NCI-H128 (cell line): ENCODE data around the gene RAB18.
"Not testable (repeated sequence)": the region's sequence is repeated elsewhere in the genome, so short reads cannot be mapped to it uniquely, and the experiment has no call there.

ENCODE experiments used
- DNase-seq: peaks from one replicate; lab custom pipeline; 2025; ENCODE audit not compliant: unreplicated experiment; lab: John Stamatoyannopoulos, UW

The RAB18 gene

DNA sequence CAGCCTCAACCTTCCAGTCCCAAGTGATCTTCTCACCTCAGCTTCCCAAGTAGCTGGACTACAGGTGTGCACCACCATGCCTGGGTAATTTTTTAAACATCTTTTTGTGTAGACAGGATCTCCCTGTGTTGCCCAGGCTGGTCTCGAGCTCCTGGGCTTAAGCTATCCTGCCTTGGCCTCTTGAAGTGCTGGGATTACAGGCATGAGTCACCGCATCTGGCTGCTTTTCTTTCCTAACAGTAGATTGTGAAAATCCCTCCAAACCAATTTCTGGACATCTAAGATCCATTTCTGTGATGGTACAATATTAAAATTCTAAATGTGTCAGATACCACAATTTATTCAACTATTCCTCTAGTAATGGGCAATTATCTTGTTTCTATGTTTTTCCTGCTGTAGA lies 38.7 kb downstream of the RAB18 start:
- DNase-seq = no peak

DNA sequence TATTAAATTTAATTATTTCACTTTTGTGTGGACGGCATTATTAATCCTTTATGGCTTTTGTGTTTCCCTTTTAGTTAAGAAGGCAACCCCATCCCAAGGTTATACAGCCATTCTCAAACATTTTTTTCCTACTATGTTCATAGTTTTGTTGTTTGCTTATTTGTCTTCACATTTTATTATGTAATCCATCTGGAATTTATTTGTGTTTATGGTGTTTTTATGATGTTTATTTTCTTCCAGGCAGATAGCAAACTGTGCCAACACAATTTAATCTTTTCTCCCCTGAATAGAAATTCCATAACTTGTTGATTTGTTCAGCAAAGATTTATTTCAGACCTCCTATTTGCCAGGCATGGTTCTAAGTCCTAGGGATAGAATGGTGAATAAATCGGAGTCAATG lies 42.9 kb downstream of the RAB18 start:
- DNase-seq = no peak

DNA sequence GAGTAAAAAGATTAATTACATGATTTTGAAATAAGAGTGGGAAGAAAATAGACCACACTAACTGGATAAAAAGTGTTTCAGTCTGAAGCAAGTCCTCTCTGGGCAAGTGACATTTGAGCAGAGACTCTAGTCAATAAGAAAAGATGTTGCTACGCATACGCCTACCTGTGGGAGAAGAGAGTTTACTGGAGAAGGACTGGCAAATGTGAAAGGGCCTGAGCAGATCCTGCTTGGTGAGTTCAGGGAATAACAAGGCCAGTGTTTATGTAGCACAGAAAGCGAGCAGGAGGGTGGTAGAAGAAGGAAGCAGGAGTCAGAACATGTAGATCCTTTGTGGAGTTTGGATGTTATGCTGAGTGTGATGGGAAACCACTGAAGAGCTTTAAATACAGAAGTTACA lies 43.4 kb downstream of the RAB18 start:
- no peak for DNase-seq

DNA sequence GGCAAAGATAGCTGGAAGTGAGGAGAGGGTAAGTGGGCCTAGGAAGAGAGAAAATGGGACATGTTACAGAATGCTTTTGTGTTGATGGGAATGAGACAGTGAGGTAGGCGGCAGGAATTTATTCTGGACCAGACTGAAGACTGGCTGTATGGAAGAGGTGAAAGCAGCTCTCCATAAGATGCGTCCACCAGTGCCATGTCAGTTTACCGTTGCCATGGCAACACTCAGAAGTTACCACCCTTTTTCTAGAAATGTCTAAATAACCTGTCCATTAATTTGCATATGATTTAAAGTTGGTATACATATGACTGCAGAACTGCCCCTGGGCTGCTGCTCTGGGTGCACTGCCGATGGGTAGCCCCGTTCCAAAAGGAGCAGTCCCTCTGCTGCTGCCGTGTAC lies 46.7 kb downstream of the RAB18 start:
- no peak for DNase-seq

DNA sequence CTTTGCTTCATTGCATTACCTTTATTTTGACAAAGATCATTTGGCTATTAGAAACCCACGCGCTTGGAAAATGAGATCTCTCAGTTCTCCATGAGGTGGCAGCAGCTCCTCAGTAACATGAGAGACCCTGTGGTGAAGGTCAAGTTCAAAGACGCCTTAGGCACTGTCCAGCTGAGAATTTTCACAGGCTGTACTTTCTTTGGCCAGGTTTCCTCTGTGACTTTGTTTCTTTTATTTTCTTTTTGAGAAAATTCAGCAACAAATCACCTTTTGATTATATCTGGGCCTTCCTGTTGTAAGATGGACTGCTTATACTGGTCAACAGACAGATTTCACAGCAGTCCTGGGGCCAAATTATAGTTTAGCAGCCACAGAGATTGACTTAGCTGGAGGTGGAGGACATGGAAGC lies 54.5 kb downstream of the RAB18 start:
- DNase-seq = no peak

DNA sequence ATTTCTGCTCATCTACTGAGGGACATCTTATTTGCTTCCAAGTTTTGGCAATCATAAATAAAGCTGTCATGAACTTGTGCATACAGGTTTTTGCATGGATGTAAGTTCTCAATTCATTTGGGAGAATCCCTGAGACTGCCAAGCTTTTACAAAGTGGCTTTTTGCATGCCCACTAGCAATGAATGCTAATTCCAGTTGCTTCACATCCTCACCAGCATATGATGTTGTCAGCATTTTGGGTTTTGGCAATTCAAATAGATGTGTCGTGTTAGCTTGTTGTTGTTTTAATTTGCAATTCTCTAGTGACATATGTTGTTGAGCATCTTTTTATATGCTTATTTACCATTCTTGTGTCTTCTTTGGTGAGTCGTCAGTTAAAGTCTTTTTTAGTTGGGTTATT lies 57.2 kb downstream of the RAB18 start:
- DNase-seq = no peak

DNA sequence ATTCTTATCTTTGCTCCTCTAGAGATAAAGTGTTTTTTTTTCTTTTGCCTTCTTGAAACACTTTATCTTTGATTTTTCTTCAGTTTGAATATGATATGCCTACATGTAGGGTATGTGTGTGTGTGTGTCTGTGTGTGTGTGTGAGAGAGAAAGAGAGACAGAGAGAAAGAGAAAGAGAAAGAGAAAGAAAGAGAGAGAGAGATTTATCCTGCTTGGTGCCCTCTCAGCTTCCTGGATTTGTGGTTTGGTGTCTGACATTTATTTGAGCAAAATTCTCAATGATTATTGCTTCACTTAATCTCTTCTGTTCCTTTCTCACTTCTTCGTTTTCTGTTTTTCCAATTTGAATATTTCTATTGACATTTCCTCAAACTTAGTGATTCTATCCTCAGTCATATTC lies 60.3 kb downstream of the RAB18 start:
- no peak for DNase-seq

DNA sequence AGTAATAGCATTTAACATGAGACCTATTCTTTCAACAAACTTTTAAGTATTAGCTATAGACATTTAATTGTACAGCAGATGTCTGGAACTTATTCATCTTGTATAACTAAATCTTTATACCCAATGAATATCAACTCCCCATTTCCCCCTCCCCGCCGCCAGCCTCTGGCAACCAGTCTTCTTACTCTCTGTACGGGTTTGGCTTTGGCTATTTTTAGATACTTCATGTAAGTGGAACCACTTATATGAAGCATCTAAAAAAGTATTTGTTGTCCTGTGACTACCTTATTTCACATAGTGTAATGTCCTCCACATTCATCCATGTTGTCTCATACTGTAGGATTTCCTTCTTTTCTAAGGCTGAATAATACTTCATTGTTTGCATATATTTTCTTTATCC lies 60.8 kb downstream of the RAB18 start:
- DNase-seq = no peak

DNA sequence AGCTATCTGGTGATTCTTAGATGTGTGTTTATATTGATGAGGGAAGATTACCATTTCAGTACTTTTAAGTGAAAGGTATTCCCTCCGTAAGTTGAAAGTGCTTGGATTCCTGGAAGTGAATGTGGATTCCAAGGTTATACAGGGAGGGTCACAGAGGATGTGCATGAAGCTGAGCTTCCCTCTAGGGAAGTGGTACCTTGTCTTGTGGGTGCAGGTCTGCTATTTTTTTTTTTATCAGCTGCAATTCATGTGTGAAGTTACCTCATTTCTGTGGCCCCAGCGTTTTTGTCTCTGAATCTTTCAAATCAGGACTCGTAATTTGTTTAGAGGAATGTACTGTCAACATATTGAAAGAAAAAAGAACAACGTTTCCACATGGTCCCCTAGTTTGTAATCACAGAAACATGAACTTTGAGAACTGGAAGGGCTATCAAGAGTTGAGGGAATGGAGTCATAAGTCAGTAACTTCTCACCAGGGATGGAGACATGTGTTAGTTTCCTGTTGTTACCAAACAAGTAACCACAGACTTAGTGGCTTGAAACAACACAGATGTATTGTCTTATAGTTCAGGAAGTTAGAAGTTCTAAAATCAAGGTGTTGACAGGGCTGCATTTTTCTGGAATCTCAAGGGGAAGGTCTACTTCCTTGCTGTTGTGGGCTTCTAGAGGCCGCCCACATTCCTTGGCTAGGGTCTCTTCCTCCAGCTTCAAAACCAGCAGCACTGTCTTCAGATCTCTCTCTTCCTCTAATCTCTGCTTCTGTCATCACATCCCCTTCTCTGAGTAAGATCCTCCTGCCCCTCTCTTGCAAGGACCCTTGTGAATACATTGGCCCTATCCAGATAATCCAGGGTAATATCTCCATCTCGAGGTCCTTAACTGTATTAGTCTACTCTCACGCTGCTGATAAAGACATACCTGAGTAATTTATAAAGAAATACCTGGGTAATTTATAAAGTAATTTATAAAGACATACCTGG lies 64.4 kb downstream of the RAB18 start:
- no peak for DNase-seq

DNA sequence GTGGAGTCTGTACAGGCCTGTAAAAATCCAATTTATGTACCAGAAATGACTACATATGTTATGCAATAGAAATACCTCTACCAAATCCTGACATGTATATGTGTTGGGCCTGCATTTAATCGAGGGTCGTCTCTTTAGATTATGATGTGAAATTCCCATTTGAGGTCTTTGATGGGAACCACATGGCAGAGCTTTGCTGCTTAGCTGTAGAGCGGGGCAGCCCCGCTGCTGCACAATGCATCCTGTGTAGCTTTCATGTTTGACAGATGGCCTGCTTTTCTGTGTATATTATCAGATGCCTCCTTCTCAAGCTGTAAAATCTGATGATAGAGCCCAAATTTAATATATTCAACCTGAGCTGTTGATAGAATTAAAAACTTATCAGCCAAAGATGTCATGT lies 65.8 kb downstream of the RAB18 start:
- DNase-seq = no peak

DNA sequence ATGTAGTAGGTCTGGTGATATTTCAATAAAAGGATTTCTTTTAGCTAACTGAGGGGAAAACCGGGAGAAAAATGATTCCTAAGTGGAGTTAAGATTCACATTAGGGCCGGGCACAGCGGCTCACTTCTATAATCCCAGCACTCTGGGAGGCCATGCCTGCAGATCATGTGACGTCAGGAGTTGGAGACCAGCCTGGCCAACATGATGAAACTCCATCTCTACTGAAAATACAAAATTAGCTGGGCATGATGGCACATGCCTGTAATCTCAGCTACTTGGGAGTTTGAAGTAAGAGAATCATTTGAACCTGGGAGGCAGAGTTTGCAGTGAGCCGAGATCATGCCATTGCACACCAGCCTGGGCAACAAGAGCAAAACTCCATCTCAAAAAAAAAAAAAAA lies 72.9 kb downstream of the RAB18 start:
- DNase-seq = not testable (repeated sequence)

DNA sequence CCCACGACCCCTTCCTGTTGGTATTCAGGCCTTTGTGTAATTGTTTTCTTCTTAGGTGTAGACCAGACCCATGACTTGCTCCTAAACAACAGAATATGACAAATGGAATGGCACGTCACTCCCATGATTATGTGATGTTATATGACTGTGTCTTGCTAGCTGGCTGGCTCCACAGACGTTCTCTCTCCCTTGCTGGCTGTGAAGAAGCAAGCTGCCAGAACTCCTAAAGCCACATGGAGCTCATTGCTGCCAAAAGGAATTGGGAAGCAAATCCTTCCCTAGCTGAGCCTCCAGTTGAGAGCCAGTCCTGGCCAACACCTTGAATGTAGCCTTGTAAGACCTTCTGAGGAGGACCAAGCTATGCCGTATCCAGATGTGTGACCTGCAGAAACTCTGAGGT lies 74.2 kb downstream of the RAB18 start:
- no peak for DNase-seq

DNA sequence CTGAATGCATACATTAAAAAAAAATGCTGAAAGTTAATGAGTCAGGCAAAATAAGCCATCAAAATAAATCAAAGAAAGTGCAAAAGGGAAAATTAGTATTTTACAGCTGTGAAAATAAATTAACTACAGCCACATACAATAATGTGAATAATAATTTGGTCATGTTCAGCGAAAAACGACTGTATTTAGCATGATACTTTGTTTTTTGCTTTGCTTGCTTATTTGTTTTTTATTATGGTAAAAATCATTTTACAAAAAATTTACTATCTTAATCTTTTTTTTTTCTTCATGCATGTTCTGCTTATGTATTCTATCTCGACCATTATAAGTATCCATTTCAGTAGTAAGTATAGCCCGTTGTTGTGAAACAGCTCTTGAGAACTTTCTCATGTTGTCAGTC lies 77.1 kb downstream of the RAB18 start:
- no peak for DNase-seq

DNA sequence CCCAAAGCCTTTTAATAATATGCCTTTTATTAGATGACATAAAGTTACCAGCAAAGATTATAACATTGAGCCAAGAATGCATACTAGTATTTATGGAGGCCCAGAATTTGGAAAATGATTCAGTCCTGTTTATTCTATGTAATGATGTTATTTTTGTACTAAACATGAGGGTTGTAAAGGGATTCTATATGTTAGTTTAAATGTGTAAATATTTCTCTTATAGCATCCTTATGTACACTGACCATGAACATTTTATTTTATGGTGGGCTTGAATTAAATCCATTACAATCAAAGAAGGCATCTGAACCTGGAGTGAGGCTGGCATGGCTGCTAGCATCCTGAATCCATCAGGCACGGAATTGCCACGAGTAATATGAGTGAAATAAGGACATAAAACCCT lies 80.2 kb downstream of the RAB18 start:
- DNase-seq = no peak
